Coronary artery (tissue), 2 donors: ENCODE measurements around the gene BOLA1.

Experiments
- DNase-seq: peaks from one replicate; pipeline ENCODE4 v3.0.0-alpha.2; 2017; ENCODE audit warnings: low spot score
- H3K27ac ChIP-seq, 2 donors: fragments of 200-600 bp; sonication (generic); one replicate each; pipeline ENCODE4 v1.5.1; 2016 to 2019
- H3K4me3 ChIP-seq: fragments of 200-600 bp; sonication (generic); 2 replicates; pipeline ENCODE4 v1.5.1; 2016; ENCODE audit warnings: mild to moderate bottlenecking, moderate library complexity
- TF ChIP-seq, protein P1 (sequence below): fragments of 200-600 bp; sonication (generic); IDR thresholded peaks from one replicate; pipeline ENCODE4 v1.5.1; 2019; ENCODE audit warnings: antibody characterized with exemption

The BOLA1 gene

DNA sequence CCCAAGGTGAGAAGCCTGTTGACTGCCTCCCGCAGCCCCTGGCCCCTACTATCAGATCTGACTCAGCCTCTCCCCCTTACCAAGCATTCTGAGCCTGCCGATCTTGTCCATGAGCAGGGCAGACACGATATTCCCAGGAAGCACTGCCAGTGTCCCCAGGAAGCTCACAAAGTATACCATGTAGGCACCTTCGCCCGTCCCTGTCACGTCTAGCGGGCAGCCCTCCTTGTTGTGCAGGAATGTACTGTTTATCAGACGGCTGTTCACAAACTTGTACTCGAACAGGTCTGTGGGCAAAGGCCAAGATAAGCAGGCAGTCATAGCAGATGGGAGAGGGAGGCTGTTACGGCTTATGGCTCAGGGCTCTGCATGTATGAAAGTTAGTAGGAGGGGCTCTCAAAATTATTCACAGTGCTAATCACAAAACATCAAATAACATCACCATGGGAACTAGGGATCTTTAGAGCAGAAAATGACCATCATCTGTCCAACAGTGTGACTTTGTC, 7.3 kb downstream of the BOLA1 start:
- H3K4me3 ChIP-seq: no peak overlapping the region
- DNase-seq: no peak
- no peak overlapping the region for H3K27ac ChIP-seq
- TF ChIP-seq, protein P1, sequence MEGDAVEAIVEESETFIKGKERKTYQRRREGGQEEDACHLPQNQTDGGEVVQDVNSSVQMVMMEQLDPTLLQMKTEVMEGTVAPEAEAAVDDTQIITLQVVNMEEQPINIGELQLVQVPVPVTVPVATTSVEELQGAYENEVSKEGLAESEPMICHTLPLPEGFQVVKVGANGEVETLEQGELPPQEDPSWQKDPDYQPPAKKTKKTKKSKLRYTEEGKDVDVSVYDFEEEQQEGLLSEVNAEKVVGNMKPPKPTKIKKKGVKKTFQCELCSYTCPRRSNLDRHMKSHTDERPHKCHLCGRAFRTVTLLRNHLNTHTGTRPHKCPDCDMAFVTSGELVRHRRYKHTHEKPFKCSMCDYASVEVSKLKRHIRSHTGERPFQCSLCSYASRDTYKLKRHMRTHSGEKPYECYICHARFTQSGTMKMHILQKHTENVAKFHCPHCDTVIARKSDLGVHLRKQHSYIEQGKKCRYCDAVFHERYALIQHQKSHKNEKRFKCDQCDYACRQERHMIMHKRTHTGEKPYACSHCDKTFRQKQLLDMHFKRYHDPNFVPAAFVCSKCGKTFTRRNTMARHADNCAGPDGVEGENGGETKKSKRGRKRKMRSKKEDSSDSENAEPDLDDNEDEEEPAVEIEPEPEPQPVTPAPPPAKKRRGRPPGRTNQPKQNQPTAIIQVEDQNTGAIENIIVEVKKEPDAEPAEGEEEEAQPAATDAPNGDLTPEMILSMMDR: no peak

DNA sequence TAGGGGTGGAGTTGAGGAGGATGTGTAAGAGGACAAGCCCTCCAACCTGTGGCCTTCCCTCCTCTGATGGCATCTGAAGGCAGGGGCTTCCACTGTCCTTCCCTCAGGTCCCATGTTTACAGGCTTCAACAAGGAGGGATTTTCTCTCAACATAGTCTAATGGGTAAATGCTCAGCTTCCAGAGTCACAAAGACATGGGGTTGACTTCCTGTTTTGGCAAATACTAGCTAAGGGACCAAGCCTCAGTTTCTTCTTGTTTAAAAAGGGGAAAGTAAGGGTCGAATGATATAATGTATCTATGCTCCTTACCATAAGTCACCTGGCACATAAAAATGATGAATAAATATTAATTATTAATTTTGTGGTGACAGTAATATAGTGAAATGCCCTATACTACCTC, 15.2 kb downstream of the BOLA1 start:
- no peak for DNase-seq
- no peak overlapping the region for H3K27ac ChIP-seq
- TF ChIP-seq, protein P1: no peak
- H3K4me3 ChIP-seq: no peak overlapping the region

DNA sequence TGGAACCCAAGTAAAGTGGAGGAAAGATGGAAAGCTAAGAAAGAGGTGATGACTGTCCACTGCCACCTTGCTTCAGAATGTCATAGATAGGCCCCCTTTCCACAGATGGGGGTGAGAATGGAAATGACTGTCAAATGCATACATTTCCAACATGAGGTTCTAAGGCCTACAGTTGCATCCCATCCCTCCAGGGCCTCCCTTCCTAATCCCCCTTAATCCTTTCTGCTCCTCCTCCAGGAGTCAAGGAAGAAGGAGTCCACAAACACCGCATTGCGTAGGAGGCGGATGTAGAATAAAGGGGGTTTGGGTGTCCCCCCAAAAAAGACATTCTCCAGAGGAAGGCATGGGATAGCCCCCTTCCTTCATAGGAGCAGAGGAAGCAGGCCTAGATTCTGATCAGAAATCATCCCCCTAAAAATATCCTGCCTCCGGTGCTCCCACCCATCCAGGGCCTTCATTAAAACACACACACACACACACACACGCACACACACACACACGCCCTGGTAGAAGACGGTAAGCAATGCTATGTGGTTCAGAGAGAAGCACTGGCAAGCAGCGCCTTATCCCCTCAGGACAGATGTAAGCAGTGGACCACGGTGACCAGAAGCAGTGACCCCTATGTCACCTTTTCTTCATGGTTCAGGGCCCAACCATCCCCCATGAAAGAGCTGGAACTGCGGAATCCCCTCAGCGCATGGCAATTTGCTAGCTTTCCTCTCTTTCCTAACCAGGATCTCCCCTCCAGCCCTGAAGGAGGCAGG, 16.2 kb downstream of the BOLA1 start:
- TF ChIP-seq, protein P1: no peak
- Histone ChIP-seq H3K27ac (peak overlapping the region; percentile 27 to 34), H3K4me3 (peak overlapping the region; percentile 70)
- DNase-seq: no peak

DNA sequence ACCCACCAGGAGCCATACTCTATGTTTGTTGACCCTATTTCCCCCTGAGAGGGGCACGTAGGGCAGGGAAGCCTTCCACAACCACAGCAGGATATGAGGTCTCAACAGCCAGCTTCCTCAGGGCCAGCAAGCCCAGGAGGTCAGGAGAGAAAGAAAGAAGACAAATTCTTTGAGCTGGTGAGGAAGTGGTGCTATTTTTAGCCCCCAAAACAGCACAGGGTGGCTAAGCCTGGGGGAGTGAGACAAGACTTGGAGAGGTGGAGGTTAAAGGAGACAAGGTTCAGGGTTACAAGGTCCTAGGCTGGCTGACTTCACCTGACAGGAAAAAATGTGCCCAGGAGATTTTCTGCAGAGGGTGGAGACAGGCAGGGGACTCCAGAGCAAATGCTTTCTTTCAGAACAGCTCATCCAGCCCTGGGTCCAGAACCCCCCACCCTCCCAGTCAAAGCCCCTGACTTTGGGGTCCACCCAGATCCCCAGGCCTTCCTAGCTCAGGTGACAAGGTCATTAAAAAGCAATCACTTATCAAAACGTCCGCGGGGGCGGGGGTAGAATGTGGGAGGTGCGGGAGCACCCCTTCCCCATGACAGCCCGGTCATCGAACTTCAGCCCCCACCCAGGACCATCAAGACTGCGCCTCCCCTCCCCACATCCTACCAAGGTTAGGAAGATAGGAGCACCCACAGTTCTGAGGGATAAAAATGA, 17.0 kb downstream of the BOLA1 start:
- peak overlapping the region; percentile 27 to 34 for H3K27ac ChIP-seq
- no peak for DNase-seq
- H3K4me3 ChIP-seq: peak overlapping the region; percentile 70
- TF ChIP-seq, protein P1: no peak

DNA sequence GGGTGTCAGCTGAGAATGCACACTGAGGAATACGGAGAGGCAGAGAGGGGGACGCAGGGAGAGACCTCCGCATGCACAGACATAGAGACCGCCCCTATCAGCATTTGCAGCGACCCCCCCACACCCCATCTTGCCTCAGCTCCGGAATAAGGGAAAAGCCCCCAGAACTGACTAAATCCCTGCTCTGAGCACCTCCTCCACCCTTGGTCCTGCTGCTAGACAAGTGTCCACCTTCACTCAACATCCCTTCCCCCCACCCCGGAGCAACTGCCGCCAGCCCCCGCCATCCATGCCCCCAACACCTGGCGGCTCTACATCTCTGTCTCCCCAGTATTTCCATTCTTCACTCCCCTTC, 17.5 kb downstream of the BOLA1 start:
- H3K27ac ChIP-seq: peak overlapping the region; percentile 27 to 34
- no peak for DNase-seq
- TF ChIP-seq, protein P1: no peak
- peak overlapping the region; percentile 70 for H3K4me3 ChIP-seq

DNA sequence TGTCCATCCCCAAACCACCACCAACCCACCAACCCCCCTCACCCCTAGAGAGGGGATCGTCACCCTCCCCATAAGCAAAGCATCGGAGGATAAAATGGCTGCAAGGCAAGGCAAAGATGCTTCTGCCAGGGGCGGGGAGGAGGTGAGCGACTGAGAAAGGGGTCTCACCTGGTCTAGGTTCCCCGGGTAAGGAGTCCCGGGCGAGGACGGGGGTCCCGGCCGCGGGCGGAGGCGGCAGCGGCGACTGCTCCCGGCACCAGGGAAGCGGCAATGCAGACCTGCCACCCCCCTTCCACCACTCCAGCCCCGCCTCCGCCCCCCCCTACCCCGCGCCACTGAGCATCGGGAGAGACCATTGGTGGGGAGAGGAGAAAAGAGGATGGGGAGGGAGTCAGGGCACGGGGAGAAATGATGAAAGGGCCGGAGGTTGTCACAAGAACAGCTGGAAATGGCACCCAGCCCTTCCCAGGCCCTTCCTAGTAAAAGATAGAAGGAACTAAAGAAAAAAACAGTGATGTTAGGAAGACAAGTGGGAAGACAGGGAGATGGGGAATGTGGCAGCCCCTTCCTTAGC, 18.3 kb downstream of the BOLA1 start, which contains the start of gene SV2A:
Gene SV2A (minus strand): TSS at position 274 of the 574 bp plus-strand sequence. CDS start 4,004 bp downstream, outside the sequence.
- TF ChIP-seq, protein P1: no peak
- Histone ChIP-seq H3K4me3 (peak within 1 kb of the TSS; percentile 70), H3K27ac (peak within 1 kb of the TSS; percentile 27 to 34)
- DNase-seq: peak; percentile 85
